Endothelial cell of umbilical vein (primary cell): ENCODE measurements around the gene HYLS1. TPM values are rescaled to one million over a fixed set of nuclear protein-coding genes. Genes with fewer than 3 reads are reported as not detected.

Experiments
- BruUV-seq: library from RNA; stranded (reverse); fragments of 400-500 nt; replicated peaks from 2 replicates; lab custom pipeline; 2021; lab: Mats Ljungman, UMichigan
- CTCF ChIA-PET: fragments of 300-600, 350-600 bp; sonication (Branson Sonifier 250); formaldehyde crosslinking; loops from one replicate; lab custom pipeline; 2021; ENCODE audit warnings: antibody characterized with exemption, inconsistent platforms; lab: Charles Lee
- POLR2A ChIA-PET: fragments of 300-600, 350-600 bp; sonication (Branson Sonifier 250); formaldehyde crosslinking; loops from one replicate; lab custom pipeline; 2021; ENCODE audit warnings: antibody characterized with exemption, inconsistent platforms; lab: Charles Lee
- DNase-seq: peaks from one replicate; pipeline ENCODE4 v3.0.0-alpha.2; 2011; ENCODE audit warnings: low read depth, low spot score
- FAIRE-seq: peaks from 2 replicates; lab custom pipeline; 2011; peaks lifted over from hg19 to GRCh38; lab: Jason Lieb, UNC
- H2AFZ ChIP-seq: 2 replicates; pipeline ENCODE4 v1.6.0; 2012; ENCODE audit warnings: low read depth, low read length, control low read depth, inconsistent platforms
- H3K27ac ChIP-seq: 2 replicates; pipeline ENCODE4 v1.5.1; 2011; ENCODE audit warnings: low read depth, mild to moderate bottlenecking, control low read depth, low read length, moderate library complexity; ENCODE audit not compliant: insufficient read depth
- H3K27me3 ChIP-seq, 2 experiments: 2 replicates each; pipeline versions ENCODE4 v1.6.0 to v1.6.1; 2011; ENCODE audit warnings: low read length in 2 of 2, mixed read lengths in 1 of 2; ENCODE audit not compliant: control insufficient read depth in 2 of 2, insufficient read depth in 2 of 2
- H3K36me3 ChIP-seq, 2 experiments: 2 replicates in 1 of 2; 3 replicates in 1 of 2; pipeline ENCODE4 v1.5.1; 2011; ENCODE audit warnings: low read length in 2 of 2, mild to moderate bottlenecking in 1 of 2, moderate library complexity in 1 of 2; ENCODE audit not compliant: control insufficient read depth in 2 of 2, insufficient read depth in 2 of 2; ENCODE audit errors: extremely low read depth in 1 of 2
- H3K4me1 ChIP-seq: 3 replicates; pipeline ENCODE4 v1.5.1; 2011; ENCODE audit warnings: mild to moderate bottlenecking, low read length; ENCODE audit not compliant: control insufficient read depth, insufficient read depth; ENCODE audit errors: extremely low read depth
- H3K4me2 ChIP-seq: 2 replicates; pipeline ENCODE4 v1.6.1; 2011; ENCODE audit warnings: low read length, control low read depth, mixed read lengths; ENCODE audit not compliant: insufficient read depth
- H3K4me3 ChIP-seq, 3 experiments: fragments of 200-600 bp in 1 of 3; sonication (generic), shearing (Covaris generic) in 1 of 3; replicated peaks in 1 of 3; 2 replicates each; pipeline ENCODE4 v1.5.1; 2011 to 2016; ENCODE audit warnings: control low read depth in 3 of 3, low read length in 3 of 3, mild to moderate bottlenecking in 2 of 3, inconsistent platforms in 1 of 3, low read depth in 1 of 3, moderate library complexity in 1 of 3; ENCODE audit not compliant: insufficient read depth in 1 of 3
- H3K79me2 ChIP-seq: 2 replicates; pipeline ENCODE4 v1.6.0; 2012; ENCODE audit warnings: low read length, inconsistent platforms; ENCODE audit not compliant: control insufficient read depth, insufficient read depth
- H3K9ac ChIP-seq: replicated peaks from 2 replicates; pipeline ENCODE3; 2011; ENCODE audit warnings: low read length, control low read depth; ENCODE audit not compliant: insufficient read depth; ENCODE audit errors: extremely low read depth
- H3K9me1 ChIP-seq: replicated peaks from 3 replicates; pipeline ENCODE4 v1.6.0; 2011; ENCODE audit warnings: mild to moderate bottlenecking, low read length; ENCODE audit not compliant: control insufficient read depth, insufficient read depth; ENCODE audit errors: extremely low read depth
- H3K9me3 ChIP-seq: replicated peaks from 2 replicates; pipeline ENCODE4 v1.5.1; 2012; ENCODE audit warnings: low read length, inconsistent platforms; ENCODE audit not compliant: control insufficient read depth, insufficient read depth
- H4K20me1 ChIP-seq: replicated peaks from 2 replicates; pipeline ENCODE3; 2011; ENCODE audit warnings: mild to moderate bottlenecking, low read length; ENCODE audit not compliant: control insufficient read depth, insufficient read depth; ENCODE audit errors: extremely low read depth
- CTCF ChIP-seq, 2 donors: IDR thresholded peaks; 1 replicate in 1 of 2; 2 replicates in 1 of 2; pipeline ENCODE4 v1.5.1; 2011; ENCODE audit warnings: low read length in 2 of 2, mild to moderate bottlenecking in 2 of 2, moderate library complexity in 2 of 2, control low read depth in 1 of 2, inconsistent platforms in 1 of 2, low read depth in 1 of 2; ENCODE audit not compliant: insufficient read depth in 1 of 2; ENCODE audit errors: extremely low read depth in 1 of 2
- EZH2 ChIP-seq: IDR thresholded peaks from 2 replicates; pipeline ENCODE4 v1.6.1; 2012; ENCODE audit warnings: borderline replicate concordance, low read depth, mild to moderate bottlenecking, moderate library complexity, low read length, inconsistent platforms; ENCODE audit not compliant: severe bottlenecking
- FOS ChIP-seq: IDR thresholded peaks from 2 replicates; pipeline ENCODE4 v1.6.1; 2011; ENCODE audit warnings: mild to moderate bottlenecking, low read length, moderate library complexity, borderline replicate concordance; ENCODE audit not compliant: insufficient read depth
- GATA2 ChIP-seq: IDR thresholded peaks from 2 replicates; pipeline ENCODE4 v1.7.0; 2011; ENCODE audit warnings: low read depth, mild to moderate bottlenecking, moderate library complexity, mixed read lengths, low read length; ENCODE audit not compliant: insufficient read length, insufficient read depth
- JUN ChIP-seq: IDR thresholded peaks from 2 replicates; pipeline ENCODE4 v1.6.1; 2011; ENCODE audit warnings: borderline replicate concordance, low read depth; ENCODE audit not compliant: insufficient read length, insufficient read depth
- MYC ChIP-seq: IDR thresholded peaks from one replicate; pipeline ENCODE4 v1.6.1; 2011; ENCODE audit warnings: mild to moderate bottlenecking, low read depth, low read length
- POLR2A ChIP-seq: IDR thresholded peaks from 2 replicates; pipeline ENCODE4 v1.6.1; 2012; ENCODE audit warnings: low read depth, mild to moderate bottlenecking, control low read depth, low read length
- POLR2AphosphoS5 ChIP-seq: IDR thresholded peaks from 2 replicates; pipeline ENCODE4 v1.6.1; 2012; ENCODE audit warnings: low read depth, mild to moderate bottlenecking, control low read depth, low read length, moderate library complexity; ENCODE audit not compliant: insufficient read depth
- dilution Hi-C: fragments of 300-500 bp; cut with MboI; formaldehyde crosslinking; loops from one replicate; pipeline ENCODE4 v1.15.0; 2019; ENCODE audit warnings: low sequenced_read_pairs; ENCODE audit not compliant: extremely low pct_ligation_motif_present
- intact Hi-C: fragments of 100-400 bp; cut with micrococcal nuclease; formaldehyde crosslinking; loops from one replicate; pipeline ENCODE4 v1.10.0; 2022
- polyA plus RNA-seq, 4 experiments: library from polyadenylated mRNA; depleted of rRNA in 3 of 4; stranded (reverse) in 3 of 4; unstranded in 1 of 4; fragments of >200 nt; gene quantifications; 2 replicates each; pipeline versions ENCODE4 v1.2.1 to v1.2.3, GENCODE V29; 2011 to 2012; ENCODE audit warnings: missing spikeins in 1 of 4
- total RNA-seq: library from RNA; stranded (reverse); gene quantifications from 2 replicates; pipeline ENCODE4 v1.2.3, GENCODE V29; 2021
- TF ChIP-seq, protein P1 (sequence below): IDR thresholded peaks from 2 replicates; pipeline ENCODE4 v1.6.1; 2011; ENCODE audit not compliant: insufficient read depth, insufficient read length

HYLS1 gene
- total and polyA plus RNA-seq, 2 donors (not counting 3 experiments of a cell fraction or from before 2014, with no cell fraction given): 4.7 to 12.6 TPM

GRCh38 chr11:125942771-125943428, 55.4 kb downstream of the HYLS1 start:
- FAIRE-seq (no peak), DNase-seq (no peak)
- Histone ChIP-seq H3K9me1 (no peaks in the 10 kb centered on the region), H3K4me3 (no peak overlapping the region), H3K27ac (no peak overlapping the region), H2AFZ (no peak overlapping the region), H3K4me1 (no peaks in the 10 kb centered on the region), H3K9ac (no peak overlapping the region), H3K27me3 (no peaks in the 10 kb centered on the region), H3K36me3 (no peaks in the 10 kb centered on the region), H3K4me2 (no peak overlapping the region), H3K9me3 (no peaks in the 10 kb centered on the region), H4K20me1 (no peaks in the 10 kb centered on the region), H3K79me2 (no peaks in the 10 kb centered on the region)
- TF ChIP-seq MYC (no peak), FOS (no peak), EZH2 (no peak), POLR2A (no peak), JUN (no peak), GATA2 (no peak), CTCF (IDR thresholded peaks at IDR 0.05; ENCODE audit: extremely low read depth in 1 of 2, insufficient read depth in 1 of 2, low read depth in 1 of 2, low read length in 2 of 2) (no peak), POLR2AphosphoS5 (no peak)
- TF ChIP-seq, protein P1, sequence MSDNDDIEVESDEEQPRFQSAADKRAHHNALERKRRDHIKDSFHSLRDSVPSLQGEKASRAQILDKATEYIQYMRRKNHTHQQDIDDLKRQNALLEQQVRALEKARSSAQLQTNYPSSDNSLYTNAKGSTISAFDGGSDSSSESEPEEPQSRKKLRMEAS: no peak
- dilution Hi-C loops: no loop called here
- POLR2A ChIA-PET: no interaction called here
- CTCF ChIA-PET: interaction anchor here (0.6 to 10.5 kb wide), 11 partner anchors 16 to 538 kb away, joined by 3 to 147 read pairs (median 4); no protein-coding TSS in a partner anchor
- BruUV-seq: no TSS peak
- intact Hi-C loops: loop anchor here (1.0 to 5.0 kb wide), 2 partner anchors 119 to 251 kb away; partner anchors contain the start of gene CDON
